IPS-11a (cell line): ENCODE data around the gene DPEP2NB.

Source experiments
- H3K4me3 ChIP-seq: one replicate; pipeline ENCODE4 v1.5.1; 2013; ENCODE audit warnings: low read depth, low read length, control low read depth

DPEP2NB gene

GRCh38 chr16:67964477-67965131 lies 51.1 kb downstream of the DPEP2NB start:
- H3K4me3 ChIP-seq, result no peak overlapping the region

DNA sequence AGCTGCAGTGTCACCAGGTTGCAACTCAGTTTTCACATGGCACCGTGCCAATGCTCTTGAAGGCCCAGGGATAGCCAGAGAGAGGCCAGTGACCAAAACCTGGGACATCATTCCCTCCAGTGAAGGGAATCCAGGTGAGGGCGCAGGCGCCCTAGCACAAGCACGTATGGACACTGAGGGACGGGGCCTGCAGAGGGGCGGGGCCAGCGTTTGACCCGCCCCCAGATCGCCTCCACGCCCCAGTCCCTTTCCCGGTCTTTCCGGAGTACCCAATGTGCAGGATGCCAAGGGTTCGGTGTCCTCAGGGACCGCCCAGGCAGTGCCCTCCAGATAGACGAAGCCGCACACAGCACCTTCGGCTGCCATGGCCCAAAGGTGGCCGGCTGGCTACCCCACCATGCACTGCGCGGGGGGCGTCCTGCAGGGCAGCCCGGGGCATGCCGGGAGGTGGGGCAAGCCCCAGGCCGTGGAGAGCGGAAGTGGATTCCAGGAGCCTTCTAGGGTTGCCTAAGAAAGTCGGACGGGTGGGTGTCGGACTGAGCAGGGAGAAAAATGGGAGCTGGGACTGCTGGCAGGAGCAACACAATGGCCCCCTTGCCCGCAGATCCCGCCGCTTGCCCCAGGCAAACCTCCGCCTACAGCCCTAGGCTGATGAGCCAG lies 51.9 kb downstream of the DPEP2NB start:
- no peak overlapping the region for H3K4me3 ChIP-seq
